Suprapubic skin (tissue), 4 donors: ENCODE data around the gene POLR1H. TPM values are rescaled to one million over a fixed set of nuclear protein-coding genes. Genes with fewer than 3 reads are reported as not detected.

Experiments
- DNase-seq, 2 donors: peaks; one replicate each; pipeline ENCODE4 v3.0.0-alpha.2; 2019; ENCODE audit warnings: low spot score in 2 of 2
- H3K27ac ChIP-seq: fragments of 200-600 bp; sonication (generic); one replicate; pipeline ENCODE4 v1.5.1; 2019
- H3K27me3 ChIP-seq: fragments of 200-600 bp; sonication (generic); one replicate; pipeline ENCODE4 v1.5.1; 2019
- H3K36me3 ChIP-seq: fragments of 200-600 bp; sonication (generic); one replicate; pipeline ENCODE4 v1.5.1; 2019
- H3K4me1 ChIP-seq: fragments of 200-600 bp; sonication (generic); one replicate; pipeline ENCODE4 v1.5.1; 2019
- H3K4me3 ChIP-seq: fragments of 200-600 bp; sonication (generic); one replicate; pipeline ENCODE4 v1.5.1; 2019; ENCODE audit warnings: mild to moderate bottlenecking
- H3K9me3 ChIP-seq: fragments of 200-600 bp; sonication (generic); one replicate; pipeline ENCODE4 v1.5.1; 2019
- CTCF ChIP-seq, 2 donors: fragments of 200-600 bp in 1 of 2; fragments of 450-650 bp in 1 of 2; sonication (generic) in 1 of 2; IDR thresholded peaks; one replicate each; pipeline ENCODE4 v1.5.1; 2016 to 2019; ENCODE audit warnings: antibody characterized with exemption in 2 of 2, mild to moderate bottlenecking in 1 of 2, moderate library complexity in 1 of 2
- EP300 ChIP-seq: sonication (generic); formaldehyde crosslinking; IDR thresholded peaks from one replicate; pipeline ENCODE4 v1.6.1; 2017; ENCODE audit warnings: antibody characterized with exemption
- POLR2A ChIP-seq, 2 donors: fragments of 450-650 bp; IDR thresholded peaks; one replicate each; pipeline ENCODE4 v1.6.1; 2017; ENCODE audit warnings: antibody characterized with exemption in 2 of 2, mild to moderate bottlenecking in 2 of 2, moderate library complexity in 2 of 2
- POLR2AphosphoS5 ChIP-seq, 3 donors: sonication (generic); formaldehyde crosslinking; IDR thresholded peaks; one replicate each; pipeline ENCODE4 v1.6.1; 2017; ENCODE audit warnings: antibody characterized with exemption in 3 of 3
- WGBS: methylation state at CpG from one replicate; pipeline ENCODE4 v1.1.5; 2018; 5-methylcytosine and 5-hydroxymethylcytosine counted together
- total RNA-seq, 4 donors: library from RNA; depleted of rRNA; stranded (reverse); fragments of >200 nt; gene quantifications; one replicate each; pipeline ENCODE4 v1.1.0, GENCODE V29; 2016

Gene POLR1H
- total RNA-seq, 4 donors from 2014 or later: 16.7 to 23.9 (median 21.6) TPM

- Histone ChIP-seq H3K4me1 (peaks cover 36% of the 10 kb centered on the region), H3K27ac (no peak overlapping the region), H3K27me3 (peaks cover 14% of the 10 kb centered on the region), H3K9me3 (no peaks in the 10 kb centered on the region), H3K36me3 (no peaks in the 10 kb centered on the region), H3K4me3 (peak overlapping the region; percentile 46)
- no peak for TF ChIP-seq POLR2A (IDR thresholded peaks at IDR 0.05)
- no peak for TF ChIP-seq EP300
- no peak for TF ChIP-seq CTCF (IDR thresholded peaks at IDR 0.05)
- no peak for TF ChIP-seq POLR2AphosphoS5 (IDR thresholded peaks at IDR 0.05)
- 50% methylated on average over 8 of the region's 8 CpGs for WGBS
- no peak for DNase-seq
Measured at GRCh38 chr6:30100154-30100553, 39.1 kb downstream of the POLR1H start.

- Histone ChIP-seq H3K36me3 (no peaks in the 10 kb centered on the region), H3K27me3 (peaks cover 18% of the 10 kb centered on the region), H3K4me3 (peak overlapping the region; percentile 46), H3K9me3 (no peaks in the 10 kb centered on the region), H3K4me1 (peaks cover 36% of the 10 kb centered on the region), H3K27ac (peak overlapping the region; percentile 60)
- 4% methylated on average over 39 of the region's 47 CpGs for whole genome bisulfite sequencing
- TF ChIP-seq CTCF (IDR thresholded peaks at IDR 0.05) (no peak), POLR2A (IDR thresholded peaks at IDR 0.05) (no peak), EP300 (no peak), POLR2AphosphoS5 (IDR thresholded peaks at IDR 0.05) (no peak)
- DNase-seq: peak in 1 of 2 donors; percentile 65
Measured at GRCh38 chr6:30100585-30101443, 39.7 kb downstream of the POLR1H start.

GRCh38 chr6:30101444-30102413 lies 40.7 kb downstream of the POLR1H start:
- Histone ChIP-seq H3K4me1 (peaks cover 36% of the 10 kb centered on the region), H3K27ac (peak overlapping the region; percentile 60), H3K4me3 (peak overlapping the region; percentile 46), H3K27me3 (peaks cover 27% of the 10 kb centered on the region), H3K36me3 (no peaks in the 10 kb centered on the region), H3K9me3 (no peaks in the 10 kb centered on the region)
- peak; percentile 91 to 93 for DNase-seq
- 3% methylated on average over 45 of the region's 51 CpGs for WGBS
- no peak for TF ChIP-seq POLR2A (IDR thresholded peaks at IDR 0.05)

GRCh38 chr6:30102414-30102969 lies 41.4 kb downstream of the POLR1H start:
- Histone ChIP-seq H3K27ac (peak overlapping the region; percentile 39), H3K9me3 (no peaks in the 10 kb centered on the region), H3K4me1 (peaks cover 36% of the 10 kb centered on the region), H3K36me3 (no peaks in the 10 kb centered on the region), H3K4me3 (peak overlapping the region; percentile 53), H3K27me3 (peaks cover 33% of the 10 kb centered on the region)
- TF ChIP-seq EP300: no peak
- no peak for TF ChIP-seq POLR2AphosphoS5 (IDR thresholded peaks at IDR 0.05)
- TF ChIP-seq CTCF (IDR thresholded peaks at IDR 0.05): no peak
- TF ChIP-seq POLR2A (IDR thresholded peaks at IDR 0.05): no peak
- WGBS: 37% methylated on average over 14 of the region's 15 CpGs
- peak in 1 of 2 donors; percentile 88 for DNase-seq

- Histone ChIP-seq H3K4me3 (peak overlapping the region; percentile 53), H3K4me1 (peaks cover 36% of the 10 kb centered on the region), H3K27me3 (peaks cover 35% of the 10 kb centered on the region), H3K36me3 (no peaks in the 10 kb centered on the region), H3K27ac (peak overlapping the region; percentile 39), H3K9me3 (no peaks in the 10 kb centered on the region)
- 2% methylated on average over 36 of the region's 36 CpGs for WGBS
- TF ChIP-seq POLR2AphosphoS5 (IDR thresholded peaks at IDR 0.05) (no peak), CTCF (IDR thresholded peaks at IDR 0.05) (peak; percentile 90 to 93), POLR2A (IDR thresholded peaks at IDR 0.05) (no peak), EP300 (no peak)
- peak; percentile 93 to 94 for DNase-seq
Measured at GRCh38 chr6:30102970-30103871, 42.2 kb downstream of the POLR1H start.
